DMS 273 treated with DMSO at 0.1 percent for 48 hours (cell line): ENCODE results near the gene BHLHE23.
"Not testable (repeated sequence)": the region's sequence is repeated elsewhere in the genome, so short reads cannot be mapped to it uniquely, and the experiment has no call there.

Experiments
- DNase-seq: peaks from one replicate; lab custom pipeline; 2025; lab: John Stamatoyannopoulos, UW

BHLHE23 gene

DNA sequence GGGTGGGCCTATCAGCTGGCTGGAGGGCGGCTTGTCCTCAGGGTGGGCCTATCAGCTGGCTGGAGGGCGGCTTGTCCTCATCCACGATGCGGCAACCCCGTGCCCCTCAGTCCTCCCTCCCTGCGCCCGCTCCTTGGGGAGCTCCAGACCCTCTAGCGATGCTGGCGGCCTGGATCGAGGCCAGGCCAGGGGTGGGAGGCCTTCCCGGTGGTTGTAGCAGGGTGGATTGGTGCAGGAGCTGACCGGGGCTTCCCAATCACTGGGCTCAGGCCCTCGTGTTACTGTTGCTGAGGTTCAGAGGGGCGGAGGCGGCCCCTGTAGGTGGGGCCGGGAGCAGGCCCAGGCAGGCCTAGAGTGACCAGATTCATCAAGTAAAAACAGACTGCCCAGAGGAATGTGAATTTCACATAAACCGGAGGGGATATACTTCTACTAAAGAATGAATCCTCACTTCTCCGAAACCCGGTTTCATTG lies 45.4 kb downstream of the BHLHE23 start:
- no peak for DNase-seq

DNA sequence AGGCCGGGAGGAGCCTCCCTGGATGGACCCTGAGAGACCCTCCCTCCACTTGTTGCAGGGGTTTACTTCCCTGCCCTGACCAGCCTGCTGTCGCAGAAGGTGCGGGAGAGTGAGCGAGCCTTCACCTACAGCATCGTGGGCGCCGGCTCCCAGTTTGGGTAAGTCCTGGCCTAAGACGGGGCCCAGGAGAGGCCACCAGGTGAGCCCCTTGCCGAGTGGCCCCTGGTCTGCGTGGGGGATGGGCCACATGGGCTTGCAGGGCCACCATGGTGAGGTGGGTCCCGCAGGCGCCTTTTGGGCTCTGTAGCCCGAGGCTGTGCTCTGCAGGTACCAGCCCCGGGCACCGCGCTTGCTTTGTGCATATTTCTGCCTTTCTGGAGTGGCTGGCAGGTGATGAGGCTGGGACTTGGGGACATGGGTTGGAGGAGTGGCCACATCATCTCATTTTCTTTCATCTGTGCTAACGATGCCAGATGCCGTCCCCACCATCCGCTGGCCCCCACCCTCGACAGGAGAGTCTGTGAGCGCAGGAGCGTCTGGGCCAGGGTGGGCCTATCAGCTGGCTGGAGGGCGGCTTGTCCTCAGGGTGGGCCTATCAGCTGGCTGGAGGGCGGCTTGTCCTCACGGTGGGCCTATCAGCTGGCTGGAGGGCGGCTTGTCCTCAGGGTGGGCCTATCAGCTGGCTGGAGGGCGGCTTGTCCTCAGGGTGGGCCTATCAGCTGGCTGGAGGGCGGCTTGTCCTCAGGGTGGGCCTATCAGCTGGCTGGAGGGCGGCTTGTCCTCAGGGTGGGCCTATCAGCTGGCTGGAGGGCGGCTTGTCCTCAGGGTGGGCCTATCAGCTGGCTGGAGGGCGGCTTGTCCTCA lies 46.1 kb downstream of the BHLHE23 start:
- not testable (repeated sequence) for DNase-seq

DNA sequence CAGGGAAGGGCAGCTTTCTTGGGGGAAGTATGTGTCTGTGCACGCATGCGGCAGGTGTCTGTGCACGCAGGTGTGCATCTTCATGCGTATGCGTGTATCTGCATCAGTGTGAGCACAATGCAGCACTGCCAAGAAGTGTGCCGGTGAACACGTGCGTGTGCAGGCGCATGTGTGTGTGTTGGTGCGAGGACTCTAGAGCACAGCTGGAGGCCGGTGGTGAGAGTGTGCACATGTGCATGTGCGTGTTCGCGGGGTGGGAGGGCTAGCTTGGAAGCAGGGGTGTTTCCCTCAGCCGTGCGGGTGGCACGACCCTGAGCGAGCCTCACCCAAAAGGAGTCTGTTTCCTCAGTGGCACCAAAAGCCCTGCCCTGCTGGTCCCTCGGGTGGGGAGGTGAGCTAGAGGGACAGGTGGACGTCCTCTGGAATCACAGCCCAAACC lies 46.7 kb downstream of the BHLHE23 start:
- no peak for DNase-seq

DNA sequence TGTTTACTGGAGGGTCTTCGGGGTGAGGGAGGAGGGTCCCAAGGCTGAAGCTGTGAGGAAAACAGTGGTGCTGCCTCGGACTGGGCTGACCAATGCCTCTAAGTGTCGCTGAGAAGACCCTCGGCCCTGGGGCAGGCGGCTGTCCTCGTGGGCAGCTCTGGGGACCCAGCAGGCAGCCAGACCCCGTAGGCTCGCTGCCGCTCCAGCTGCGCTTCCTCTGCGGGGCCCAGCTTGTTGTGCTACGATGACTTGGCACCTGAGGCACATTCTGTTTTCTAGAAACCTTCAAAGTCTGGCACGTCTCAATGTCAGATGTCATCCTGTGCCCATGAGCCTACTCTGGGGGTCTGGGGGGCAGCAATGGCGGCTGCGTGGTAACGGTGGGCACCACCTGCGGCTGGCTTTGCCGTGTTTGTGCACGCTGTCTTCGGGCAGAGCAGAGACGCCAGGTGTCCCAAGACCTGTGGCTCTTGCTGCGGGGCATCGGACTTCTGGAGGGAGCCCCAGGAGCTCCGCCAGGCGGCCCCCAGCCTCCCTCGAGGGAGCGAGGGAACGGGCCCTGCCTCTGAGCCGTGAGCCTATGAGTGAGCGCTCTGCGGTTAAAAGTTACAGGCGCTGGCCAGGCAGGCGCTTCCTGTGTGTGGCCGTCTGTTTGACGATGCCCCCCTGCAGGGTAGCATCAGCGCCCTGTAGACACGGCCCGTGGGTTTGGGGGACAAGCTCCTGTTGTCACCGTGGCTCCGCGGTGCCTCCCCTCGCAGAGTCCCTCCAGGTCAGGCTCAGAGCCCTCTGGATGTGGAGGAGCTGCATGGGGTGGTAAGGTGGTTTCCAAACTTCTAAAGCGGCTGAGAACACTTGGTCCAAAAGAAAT lies 47.4 kb downstream of the BHLHE23 start:
- no peak for DNase-seq

DNA sequence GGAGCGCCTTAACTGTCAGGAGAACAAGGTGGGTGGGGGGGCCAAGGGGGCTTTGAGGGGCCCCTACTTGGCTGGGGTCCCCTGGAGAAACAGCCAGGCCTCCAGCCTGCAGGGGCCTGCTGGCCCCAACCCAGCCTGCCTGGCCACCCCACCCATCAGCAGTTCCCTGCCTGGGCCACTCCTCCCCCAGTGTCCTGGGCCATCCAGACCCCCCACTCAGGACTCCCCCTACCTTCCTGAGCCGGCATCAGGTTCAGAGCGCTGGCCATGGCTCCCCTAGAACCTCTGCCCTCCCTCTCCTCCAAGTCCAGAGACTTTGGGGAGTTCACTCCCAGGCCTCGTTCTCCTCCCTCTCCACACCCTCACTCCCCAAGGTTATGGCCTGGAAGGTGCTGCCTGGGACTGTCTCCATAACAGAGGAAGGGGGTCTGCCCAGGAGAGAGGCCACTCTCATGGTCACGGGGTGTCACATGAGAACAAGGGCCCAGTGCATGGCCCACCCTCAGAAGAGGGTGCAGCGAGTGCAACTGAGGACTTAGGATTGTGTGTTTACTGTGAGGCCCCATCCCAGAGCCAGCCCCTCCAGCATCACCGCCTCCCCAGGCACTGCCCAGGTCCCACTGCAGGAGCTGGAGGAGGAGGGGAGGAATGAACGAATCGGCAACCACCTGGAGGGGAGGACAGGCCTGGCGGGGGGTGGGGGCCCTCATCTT lies 48.2 kb downstream of the BHLHE23 start:
- no peak for DNase-seq

DNA sequence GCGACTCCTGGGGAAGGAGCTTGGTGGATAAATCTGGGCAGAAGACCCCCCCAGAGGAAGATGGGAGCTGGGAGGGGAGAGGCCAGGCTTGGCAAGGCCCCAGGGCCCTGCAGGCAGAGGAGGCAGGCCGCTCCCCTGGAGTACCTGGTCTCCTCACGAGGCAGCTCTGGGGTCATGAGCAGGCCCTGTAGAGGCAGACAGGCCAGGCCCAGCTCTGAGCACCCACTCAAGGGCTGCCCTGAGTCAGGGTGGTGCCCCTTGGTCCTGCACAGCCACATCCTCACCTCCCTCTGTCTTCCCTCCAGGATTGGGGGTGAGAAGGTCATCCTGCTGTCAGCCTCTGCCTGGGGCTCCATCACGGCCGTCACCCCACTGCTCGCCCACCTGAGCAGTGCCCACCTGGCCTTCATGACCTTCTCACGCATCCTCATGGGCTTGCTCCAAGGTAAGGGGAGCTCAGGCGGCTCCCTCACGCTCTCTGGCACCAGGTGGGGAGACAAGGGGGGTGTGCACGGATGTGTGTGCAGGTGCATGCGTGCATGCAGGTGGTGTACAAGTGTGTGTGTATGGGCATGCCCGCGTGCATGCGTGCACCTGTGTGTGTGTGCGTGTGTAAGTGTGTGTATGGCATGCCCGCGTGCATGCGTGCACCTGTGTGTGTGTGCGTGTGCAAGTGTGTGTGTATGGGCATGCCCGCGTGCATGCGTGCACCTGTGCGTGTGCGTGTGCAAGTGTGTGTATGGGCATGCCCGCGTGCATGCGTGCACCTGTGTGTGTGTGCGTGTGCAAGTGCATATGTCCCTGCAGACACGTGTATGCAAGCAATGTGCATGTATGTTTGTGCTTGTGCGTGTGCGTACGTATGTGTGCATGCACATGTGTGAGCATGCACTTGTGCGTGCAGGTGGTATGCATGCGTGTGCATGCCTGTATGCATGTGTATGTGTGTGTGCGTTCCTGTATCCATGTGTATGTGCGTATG lies 49.3 kb downstream of the BHLHE23 start:
- no peak for DNase-seq

DNA sequence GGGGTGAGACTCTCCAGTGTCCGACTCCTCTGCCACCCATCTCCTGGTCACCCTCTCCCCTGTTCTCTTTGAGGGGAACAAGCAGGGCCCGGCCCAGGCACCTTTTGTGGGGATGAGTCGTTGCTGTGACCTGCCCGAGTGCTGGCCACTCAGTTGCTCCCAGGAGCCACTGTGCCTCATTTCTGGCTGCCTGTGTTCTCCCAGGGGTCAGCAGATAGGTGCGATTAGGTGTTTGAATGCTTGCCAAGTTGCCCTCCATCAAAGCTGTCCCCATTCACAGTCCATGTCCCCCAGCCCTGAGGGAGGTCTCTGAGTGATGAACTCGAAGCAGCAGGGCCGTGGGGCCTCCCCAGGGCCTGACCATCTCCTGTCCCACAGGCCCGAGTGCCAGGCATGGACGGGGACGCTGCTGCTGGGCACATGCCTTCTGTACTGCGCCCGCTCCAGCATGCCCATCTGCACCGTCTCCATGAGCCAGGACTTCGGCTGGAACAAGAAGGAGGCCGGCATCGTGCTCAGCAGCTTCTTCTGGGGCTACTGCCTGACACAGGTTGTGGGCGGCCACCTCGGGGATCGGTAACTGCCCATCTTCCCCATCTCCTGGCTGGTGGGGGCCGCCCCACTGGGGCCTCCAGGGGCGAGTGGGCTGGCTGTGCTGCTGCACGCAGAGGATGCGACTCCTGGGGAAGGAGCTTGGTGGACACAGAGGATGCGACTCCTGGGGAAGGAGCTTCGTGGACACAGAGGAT lies 50.2 kb downstream of the BHLHE23 start:
- no peak for DNase-seq
